GM12878 (cell line): ENCODE data around the gene RPL32. TPM values are rescaled to one million over a fixed set of nuclear protein-coding genes. Genes with fewer than 3 reads are reported as not detected.
A peak's percentile ranks its signal among the peaks of the same experiment; 100 is the strongest.

Experiments
- ATAC-seq: fragments of 200-7000 bp; cut with Tn5 transposase; 3 replicates; pipeline ENCODE4 v1.9.1; 2020; ENCODE audit warnings: mild to moderate bottlenecking, moderate library complexity
- BruUV-seq: library from RNA; stranded (reverse); fragments of 400-500 nt; replicated peaks from 2 replicates; lab custom pipeline; 2021; lab: Mats Ljungman, UMichigan
- CTCF ChIA-PET: fragments of 300-600 bp; sonication (Branson Sonifier 250); formaldehyde crosslinking; extraction: SDS; loops from one replicate; lab custom pipeline; 2021; ENCODE audit warnings: inconsistent platforms; lab: Yijun Ruan, JAX
- POLR2A ChIA-PET: fragments of 350-600 bp; formaldehyde crosslinking; extraction: SDS; loops from one replicate; lab custom pipeline; 2021; ENCODE audit warnings: inconsistent platforms; lab: Charles Lee
- RAD21 ChIA-PET: fragments of 300-600 bp; sonication (Branson Sonifier 250); formaldehyde crosslinking; loops from one replicate; lab custom pipeline; 2023; ENCODE audit warnings: antibody characterized with exemption; ENCODE audit not compliant: unreplicated experiment; lab: Charles Lee
- SMC1A ChIA-PET: fragments of 300-600 bp; sonication (Branson Sonifier 250); formaldehyde crosslinking; loops from one replicate; lab custom pipeline; 2023; ENCODE audit not compliant: unreplicated experiment, uncharacterized antibody; lab: Charles Lee
- DNase-seq: peaks from one replicate; pipeline ENCODE4 v3.0.0-alpha.2; 2011; ENCODE audit warnings: low read depth, low spot score
- FAIRE-seq: peaks from 3 replicates; lab custom pipeline; 2011; peaks lifted over from hg19 to GRCh38; lab: Jason Lieb, UNC
- H2AFZ ChIP-seq: 2 replicates; pipeline ENCODE4 v1.6.0; 2011; ENCODE audit warnings: low read depth, low read length, control low read depth; ENCODE audit not compliant: control insufficient read depth
- H3K27ac ChIP-seq: 2 replicates; pipeline ENCODE4 v1.5.1; 2011; ENCODE audit warnings: control low read depth; ENCODE audit not compliant: control insufficient read depth, insufficient read depth
- H3K27me3 ChIP-seq, 2 experiments: replicated peaks in 1 of 2; 2 replicates each; pipeline versions ENCODE4 v1.6.0 to v1.6.1; 2011; ENCODE audit warnings: low read length in 1 of 2; ENCODE audit not compliant: control insufficient read depth in 2 of 2, insufficient read depth in 2 of 2
- H3K36me3 ChIP-seq, 2 experiments: 2 replicates each; pipeline ENCODE4 v1.5.1; 2011; ENCODE audit warnings: low read length in 1 of 2; ENCODE audit not compliant: control insufficient read depth in 2 of 2, insufficient read depth in 2 of 2
- H3K4me1 ChIP-seq: 2 replicates; pipeline ENCODE4 v1.6.1; 2011; ENCODE audit warnings: mild to moderate bottlenecking, low read length, moderate library complexity, mixed read lengths; ENCODE audit not compliant: control insufficient read depth, insufficient read depth
- H3K4me2 ChIP-seq: 2 replicates; pipeline ENCODE4 v1.6.0; 2011; ENCODE audit warnings: control low read depth; ENCODE audit not compliant: control insufficient read depth, insufficient read depth
- H3K4me3 ChIP-seq: fragments of 200-600 bp; sonication (generic); 2 replicates; pipeline ENCODE4 v1.5.1; 2016
- H3K79me2 ChIP-seq: 2 replicates; pipeline ENCODE4 v1.6.0; 2011; ENCODE audit warnings: low read length; ENCODE audit not compliant: control insufficient read depth, insufficient read depth
- H3K9ac ChIP-seq: 2 replicates; pipeline ENCODE4 v1.8.0; 2011; ENCODE audit warnings: low read length, control low read depth, mixed read lengths; ENCODE audit not compliant: control insufficient read depth, insufficient read depth
- H3K9me3 ChIP-seq: replicated peaks from 3 replicates; pipeline ENCODE4 v1.5.1; 2011; ENCODE audit warnings: mild to moderate bottlenecking, low read length; ENCODE audit not compliant: control insufficient read depth, insufficient read depth
- H4K20me1 ChIP-seq: 2 replicates; pipeline ENCODE4 v1.6.0; 2011; ENCODE audit not compliant: control insufficient read depth, insufficient read depth
- BCL11A ChIP-seq: IDR thresholded peaks from 2 replicates; pipeline ENCODE4 v1.6.1; 2011; ENCODE audit warnings: low read depth, low read length
- LARP7 ChIP-seq: fragments of 450-650 bp; IDR thresholded peaks from 2 replicates; pipeline ENCODE4 v1.6.1; 2017; ENCODE audit warnings: mild to moderate bottlenecking
- NFYB ChIP-seq: IDR thresholded peaks from 2 replicates; pipeline ENCODE4 v1.6.1; 2011; ENCODE audit warnings: low read depth, mild to moderate bottlenecking, low read length, improper control_type of control experiment, moderate library complexity; ENCODE audit not compliant: insufficient read depth
- ZBTB4 ChIP-seq: fragments of 450-650 bp; formaldehyde crosslinking; IDR thresholded peaks from 2 replicates; pipeline ENCODE4 v1.4.0; 2022; ENCODE audit warnings: mild to moderate bottlenecking, moderate library complexity
- ZNF592 ChIP-seq: fragments of 450-650 bp; IDR thresholded peaks from 2 replicates; pipeline ENCODE4 v1.6.1; 2017; ENCODE audit warnings: mild to moderate bottlenecking, moderate library complexity
- WGBS: methylation state at CpG from one replicate; pipeline ENCODE4 v1.1.6; 2016; ENCODE audit warnings: low lambda C conversion rate; ENCODE audit not compliant: insufficient replicate concordance, insufficient coverage; ENCODE audit errors: missing lambda C conversion rate; 5-methylcytosine and 5-hydroxymethylcytosine counted together
- in situ Hi-C: fragments of 300-500 bp; cut with MboI; formaldehyde crosslinking; loops from 9 replicates; pipeline ENCODE4 v1.14.3; 2018; ENCODE audit warnings: mixed read lengths
- intact Hi-C: fragments of 100-400 bp; cut with micrococcal nuclease; formaldehyde crosslinking; loops from one replicate; pipeline ENCODE4 v1.14.2; 2022; ENCODE audit not compliant: unreplicated experiment
- polyA plus RNA-seq, 11 experiments: library from polyadenylated mRNA; depleted of rRNA in 4 of 11; unstranded in 6 of 11; stranded (reverse) in 5 of 11; fragments of >200 nt; fragmentation: Nextera tagmentation in 4 of 11; fragmentation: Illumina TruSeq in 1 of 11; extraction: Ambion mirVana in 4 of 11; extraction: Trizol in 1 of 11; gene quantifications; 1 replicate in 1 of 11; 2 replicates in 10 of 11; pipeline versions ENCODE4 v1.2.1 to v1.2.3, GENCODE V29; 2011 to 2016; ENCODE audit warnings: inconsistent platforms in 2 of 11, missing spikeins in 2 of 11, low read depth in 1 of 11
- total RNA-seq, 4 experiments: library from RNA; depleted of rRNA in 3 of 4; stranded (reverse); fragments of >200 nt in 3 of 4; fragmentation: Illumina TruSeq in 1 of 4; extraction: Trizol in 1 of 4; gene quantifications; 2 replicates each; pipeline versions ENCODE4 v1.2.1 to v1.2.3, GENCODE V29; 2013 to 2021
- TF ChIP-seq, protein P1 (sequence below): fragments of 450-650 bp; IDR thresholded peaks from 2 replicates; pipeline ENCODE4 v1.6.1; 2017; ENCODE audit warnings: mild to moderate bottlenecking, moderate library complexity

The RPL32 gene
- total and polyA plus RNA-seq, 10 of the 15 experiments (the other 5 are each of a cell fraction or from before 2014, with no cell fraction given): 1,533 to 5,147 (median 3,350) TPM

DNA sequence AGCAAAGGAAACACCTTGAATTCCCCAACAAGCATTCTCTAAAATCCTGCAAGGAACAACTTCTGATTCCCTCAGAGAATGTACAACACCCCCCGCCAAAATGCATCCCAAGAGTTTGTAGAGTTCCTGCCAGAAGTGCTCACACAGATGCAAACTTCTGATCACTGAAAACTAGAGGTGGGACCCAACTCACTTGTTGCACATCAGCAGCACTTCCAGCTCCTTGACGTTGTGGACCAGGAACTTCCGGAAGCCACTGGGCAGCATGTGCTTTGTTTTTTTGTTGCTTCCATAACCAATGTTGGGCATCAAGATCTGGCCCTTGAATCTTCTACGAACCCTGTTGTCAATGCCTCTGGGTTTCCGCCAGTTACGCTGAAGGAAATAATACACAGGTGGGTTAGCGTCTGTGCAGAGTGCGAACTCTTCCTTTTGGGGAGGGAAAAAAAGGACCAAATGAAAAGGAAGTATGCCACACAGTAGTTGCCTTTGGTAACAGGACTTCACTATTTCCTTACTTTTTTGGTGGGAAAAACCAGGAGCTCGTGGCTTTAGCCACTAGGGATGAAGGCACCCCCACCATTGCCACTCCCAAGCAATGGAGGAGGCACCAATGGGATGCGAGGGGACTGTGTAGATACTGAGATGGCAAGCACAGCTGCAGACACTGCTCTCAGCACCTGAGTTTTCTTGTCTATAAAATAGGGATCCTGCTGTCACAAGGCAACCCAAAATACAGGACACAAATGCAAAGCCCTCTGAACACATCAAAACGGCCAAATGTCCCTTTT is 2.0 kb downstream of the RPL32 start:
- CTCF ChIA-PET: interaction anchor here (0.6 to 4.4 kb wide), 2 partner anchors 12 to 26 kb away, joined by 3 to 17 read pairs; no protein-coding TSS in a partner anchor
- H3K9me3 ChIP-seq: no peaks in the 10 kb centered on the region
- peaks cover 16% of the 10 kb centered on the region for H4K20me1 ChIP-seq
- DNase-seq (no peak), FAIRE-seq (no peak), ATAC-seq (no peak)
- peaks cover 30 to 53% of the 10 kb centered on the region in 2 experiments for H3K36me3 ChIP-seq
- BruUV-seq: no TSS peak
- H3K4me2 ChIP-seq: peak overlapping the region; percentile 98
- peaks cover 8% of the 10 kb centered on the region; the same call in 1 of the 2 replicates for H3K4me1 ChIP-seq
- peak overlapping the region; percentile 98 for H3K4me3 ChIP-seq
- WGBS: 63% methylated on average over 11 of the region's 11 CpGs
- H3K27ac ChIP-seq: no peak overlapping the region; the same call in 1 of the 2 replicates
- H3K9ac ChIP-seq: peak overlapping the region; percentile 99
- peaks cover 51% of the 10 kb centered on the region for H3K79me2 ChIP-seq
- RAD21 ChIA-PET: no interaction called here
- intact Hi-C loops (no loop called here), in situ Hi-C loops (no loop called here)
- no peak overlapping the region for H2AFZ ChIP-seq
- H3K27me3 ChIP-seq: no peaks in the 10 kb centered on the region
- TF ChIP-seq, protein P1, sequence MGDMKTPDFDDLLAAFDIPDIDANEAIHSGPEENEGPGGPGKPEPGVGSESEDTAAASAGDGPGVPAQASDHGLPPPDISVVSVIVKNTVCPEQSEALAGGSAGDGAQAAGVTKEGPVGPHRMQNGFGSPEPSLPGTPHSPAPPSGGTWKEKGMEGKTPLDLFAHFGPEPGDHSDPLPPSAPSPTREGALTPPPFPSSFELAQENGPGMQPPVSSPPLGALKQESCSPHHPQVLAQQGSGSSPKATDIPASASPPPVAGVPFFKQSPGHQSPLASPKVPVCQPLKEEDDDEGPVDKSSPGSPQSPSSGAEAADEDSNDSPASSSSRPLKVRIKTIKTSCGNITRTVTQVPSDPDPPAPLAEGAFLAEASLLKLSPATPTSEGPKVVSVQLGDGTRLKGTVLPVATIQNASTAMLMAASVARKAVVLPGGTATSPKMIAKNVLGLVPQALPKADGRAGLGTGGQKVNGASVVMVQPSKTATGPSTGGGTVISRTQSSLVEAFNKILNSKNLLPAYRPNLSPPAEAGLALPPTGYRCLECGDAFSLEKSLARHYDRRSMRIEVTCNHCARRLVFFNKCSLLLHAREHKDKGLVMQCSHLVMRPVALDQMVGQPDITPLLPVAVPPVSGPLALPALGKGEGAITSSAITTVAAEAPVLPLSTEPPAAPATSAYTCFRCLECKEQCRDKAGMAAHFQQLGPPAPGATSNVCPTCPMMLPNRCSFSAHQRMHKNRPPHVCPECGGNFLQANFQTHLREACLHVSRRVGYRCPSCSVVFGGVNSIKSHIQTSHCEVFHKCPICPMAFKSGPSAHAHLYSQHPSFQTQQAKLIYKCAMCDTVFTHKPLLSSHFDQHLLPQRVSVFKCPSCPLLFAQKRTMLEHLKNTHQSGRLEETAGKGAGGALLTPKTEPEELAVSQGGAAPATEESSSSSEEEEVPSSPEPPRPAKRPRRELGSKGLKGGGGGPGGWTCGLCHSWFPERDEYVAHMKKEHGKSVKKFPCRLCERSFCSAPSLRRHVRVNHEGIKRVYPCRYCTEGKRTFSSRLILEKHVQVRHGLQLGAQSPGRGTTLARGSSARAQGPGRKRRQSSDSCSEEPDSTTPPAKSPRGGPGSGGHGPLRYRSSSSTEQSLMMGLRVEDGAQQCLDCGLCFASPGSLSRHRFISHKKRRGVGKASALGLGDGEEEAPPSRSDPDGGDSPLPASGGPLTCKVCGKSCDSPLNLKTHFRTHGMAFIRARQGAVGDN: no peak
- TF ChIP-seq LARP7 (no peak), NFYB (peak; percentile 56; the same call in 1 of the 2 replicates), ZNF592 (no peak), BCL11A (no peak), ZBTB4 (CRISPR knock-in tag) (no peak)
- SMC1A ChIA-PET: no interaction called here
- POLR2A ChIA-PET: no interaction called here
